Ectodermal cell (in vitro differentiated cells): ENCODE results near the gene HIVEP1.

ENCODE experiments used
- H3K27ac ChIP-seq: 2 replicates; pipeline ENCODE4 v1.7.0; 2013; ENCODE audit warnings: mild to moderate bottlenecking, low read depth, low read length; ENCODE audit not compliant: insufficient read depth, poor library complexity, severe bottlenecking
- H3K27me3 ChIP-seq: 2 replicates; pipeline ENCODE4 v1.7.0; 2013; ENCODE audit warnings: mild to moderate bottlenecking, low read length; ENCODE audit not compliant: insufficient read depth, control insufficient read depth, poor library complexity, severe bottlenecking
- H3K36me3 ChIP-seq: one replicate; pipeline ENCODE4 v1.7.0; 2013; ENCODE audit warnings: low read length; ENCODE audit not compliant: control insufficient read depth, insufficient read depth
- H3K4me1 ChIP-seq: one replicate; pipeline ENCODE4 v1.7.0; 2013; ENCODE audit warnings: low read length; ENCODE audit not compliant: control insufficient read depth, insufficient read depth
- H3K4me3 ChIP-seq: 2 replicates; pipeline ENCODE4 v1.7.0; 2013; ENCODE audit warnings: low read depth, low read length, control low read depth; ENCODE audit not compliant: insufficient read depth
- H3K9me3 ChIP-seq: 2 replicates; pipeline ENCODE4 v1.7.0; 2013; ENCODE audit warnings: mild to moderate bottlenecking, low read length, moderate library complexity; ENCODE audit not compliant: control insufficient read depth
- WGBS, 2 experiments: methylation state at CpG; one replicate each; pipeline ENCODE4 v1.1.7; 2013; ENCODE audit warnings: missing lambda C conversion rate in 2 of 2; 5-methylcytosine and 5-hydroxymethylcytosine counted together

The HIVEP1 gene

DNA sequence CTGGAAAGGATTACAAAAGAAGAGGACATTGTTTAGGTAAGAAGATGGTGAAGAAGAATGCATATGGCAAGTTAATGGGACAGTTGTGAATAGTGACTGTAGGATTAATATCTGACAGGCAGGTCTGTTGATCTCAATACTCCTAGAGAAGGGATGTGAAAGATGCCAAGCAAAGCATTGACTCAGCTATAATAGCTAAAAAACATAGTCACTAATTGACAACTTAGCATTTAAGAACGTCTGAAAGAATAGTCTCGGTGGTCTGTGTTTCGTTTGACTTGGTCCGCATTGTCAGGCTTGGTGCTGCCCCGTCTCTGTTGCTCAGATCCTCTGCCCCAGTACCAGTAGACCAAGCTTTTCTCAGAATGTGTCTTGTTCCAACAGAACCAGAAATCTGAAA lies 65.9 kb downstream of the HIVEP1 start:
- Histone ChIP-seq H3K4me1 (no peaks in the 10 kb centered on the region), H3K4me3 (no peak overlapping the region), H3K36me3 (no peaks in the 10 kb centered on the region), H3K27ac (no peak overlapping the region), H3K9me3 (no peaks in the 10 kb centered on the region), H3K27me3 (no peaks in the 10 kb centered on the region)
- 97 to 99% methylated on average over 5 of the region's 5 CpGs for WGBS, 2 experiments

DNA sequence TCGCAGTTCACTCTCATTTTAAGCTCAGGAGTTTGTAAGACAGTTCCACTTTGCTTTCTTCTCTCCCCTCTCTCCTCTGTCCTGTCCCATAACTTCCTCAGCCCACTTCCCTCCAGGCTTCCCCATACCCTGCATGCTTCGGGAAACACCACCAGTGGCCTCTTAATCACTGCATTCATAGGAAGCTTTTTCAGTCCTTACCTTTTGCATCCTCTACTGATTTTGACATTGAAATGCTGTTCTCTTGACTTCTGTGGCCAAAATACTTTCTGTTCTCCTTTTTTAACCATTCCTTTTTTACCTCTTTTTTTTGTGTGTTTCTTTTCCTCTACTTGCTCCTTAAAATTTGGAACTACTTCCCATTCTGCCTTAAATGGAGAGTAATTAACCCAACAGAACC lies 69.7 kb downstream of the HIVEP1 start:
- H3K4me1 ChIP-seq: peaks cover 9% of the 10 kb centered on the region
- H3K36me3 ChIP-seq: no peaks in the 10 kb centered on the region
- WGBS, 2 experiments: 63 to 66% methylated on average over 2 of the region's 2 CpGs
- H3K27ac ChIP-seq: no peak overlapping the region
- H3K4me3 ChIP-seq: no peak overlapping the region
- no peaks in the 10 kb centered on the region for H3K9me3 ChIP-seq
- no peaks in the 10 kb centered on the region for H3K27me3 ChIP-seq

DNA sequence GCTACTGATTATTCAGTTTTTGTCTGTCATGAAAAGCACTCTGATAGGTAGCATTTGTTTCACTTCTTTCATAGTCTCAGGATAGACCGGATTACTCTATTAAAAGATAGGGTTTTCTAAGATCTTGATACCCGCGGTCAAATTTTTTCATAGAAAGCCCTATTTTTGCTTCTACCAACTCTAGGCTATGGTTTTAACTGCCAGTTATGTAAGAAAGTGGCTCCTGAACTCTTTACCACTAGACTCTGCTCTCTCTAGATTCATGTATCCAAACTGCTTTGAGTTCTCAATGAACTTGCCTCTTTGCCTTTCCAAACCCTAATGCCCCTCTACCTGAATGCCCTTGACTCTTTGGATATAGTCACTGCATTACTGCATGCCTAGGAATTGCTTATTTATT lies 70.3 kb downstream of the HIVEP1 start:
- Histone ChIP-seq H3K4me3 (no peak overlapping the region), H3K4me1 (peaks cover 9% of the 10 kb centered on the region), H3K27ac (no peak overlapping the region), H3K27me3 (no peaks in the 10 kb centered on the region), H3K9me3 (no peaks in the 10 kb centered on the region), H3K36me3 (no peaks in the 10 kb centered on the region)
- WGBS, 2 experiments: 98 to 100% methylated on average over 3 of the region's 3 CpGs

DNA sequence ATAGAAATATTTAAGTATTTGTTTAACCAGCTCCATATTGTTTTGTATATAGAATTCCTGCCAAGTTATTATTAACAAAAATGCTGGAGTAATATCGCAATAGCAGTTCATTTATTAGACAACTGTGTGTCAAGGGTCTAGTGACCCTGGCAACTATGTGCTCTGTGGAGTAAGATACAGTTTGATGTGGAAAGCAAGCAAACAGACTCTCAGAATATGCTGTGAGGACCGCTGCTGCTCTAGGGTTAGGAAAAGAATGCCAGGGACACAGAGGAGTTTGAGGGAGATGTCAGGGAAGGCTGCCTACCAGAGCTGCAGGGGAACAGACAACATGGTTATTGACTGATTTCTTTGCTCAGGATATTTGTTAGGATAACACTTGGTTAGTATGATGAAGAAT lies 71.2 kb downstream of the HIVEP1 start:
- Histone ChIP-seq H3K4me1 (peaks cover 9% of the 10 kb centered on the region), H3K4me3 (no peak overlapping the region), H3K36me3 (no peaks in the 10 kb centered on the region), H3K27me3 (no peaks in the 10 kb centered on the region), H3K27ac (no peak overlapping the region), H3K9me3 (no peaks in the 10 kb centered on the region)
- WGBS, 2 experiments: 87 to 93% methylated on average over 2 of the region's 2 CpGs

DNA sequence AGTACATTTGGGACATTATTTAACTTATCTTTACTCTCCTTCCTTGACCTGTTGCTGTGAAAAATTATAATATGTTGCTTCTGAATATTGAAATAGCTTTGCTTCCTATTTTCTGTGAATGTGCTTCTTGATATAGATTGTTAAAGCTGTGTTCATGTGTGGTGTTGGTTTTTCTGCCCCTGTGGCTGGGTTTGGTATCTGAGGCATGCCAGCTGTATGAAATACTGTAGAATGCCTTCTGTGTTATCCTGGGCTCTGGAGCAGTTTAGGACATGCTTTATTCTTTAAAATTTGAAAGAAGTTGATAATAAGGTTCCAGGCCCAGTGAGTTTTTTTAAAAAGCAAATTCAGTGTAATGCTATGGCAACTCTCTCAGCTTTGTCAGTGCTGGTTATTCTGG lies 71.7 kb downstream of the HIVEP1 start:
- no peaks in the 10 kb centered on the region for H3K9me3 ChIP-seq
- peaks cover 9% of the 10 kb centered on the region for H3K4me1 ChIP-seq
- H3K36me3 ChIP-seq: no peaks in the 10 kb centered on the region
- H3K27ac ChIP-seq: no peak overlapping the region
- no peaks in the 10 kb centered on the region for H3K27me3 ChIP-seq
- H3K4me3 ChIP-seq: no peak overlapping the region

DNA sequence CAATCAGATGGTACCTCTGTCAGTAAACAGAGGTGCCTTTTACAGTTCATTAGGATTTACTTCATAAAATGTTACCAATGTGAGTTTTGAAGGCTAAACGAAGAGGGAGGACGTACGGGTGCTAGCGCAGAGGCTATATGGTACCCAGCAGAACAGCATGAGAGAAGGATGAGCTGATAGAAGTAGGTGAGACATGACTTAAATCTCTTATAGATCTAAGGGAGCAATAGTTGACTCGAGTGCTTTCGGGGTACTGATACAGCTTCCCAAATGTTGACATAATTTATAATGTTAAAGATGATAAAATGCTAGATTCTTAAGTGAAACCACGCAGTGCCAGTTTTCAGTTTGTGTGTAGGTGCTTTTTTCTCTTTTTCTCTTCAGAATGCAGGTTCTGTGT lies 72.6 kb downstream of the HIVEP1 start:
- WGBS, 2 experiments: 74 to 77% methylated on average over 7 of the region's 7 CpGs
- no peaks in the 10 kb centered on the region for H3K36me3 ChIP-seq
- H3K9me3 ChIP-seq: no peaks in the 10 kb centered on the region
- no peak overlapping the region for H3K27ac ChIP-seq
- H3K4me1 ChIP-seq: peaks cover 9% of the 10 kb centered on the region
- H3K27me3 ChIP-seq: no peaks in the 10 kb centered on the region
- no peak overlapping the region for H3K4me3 ChIP-seq

DNA sequence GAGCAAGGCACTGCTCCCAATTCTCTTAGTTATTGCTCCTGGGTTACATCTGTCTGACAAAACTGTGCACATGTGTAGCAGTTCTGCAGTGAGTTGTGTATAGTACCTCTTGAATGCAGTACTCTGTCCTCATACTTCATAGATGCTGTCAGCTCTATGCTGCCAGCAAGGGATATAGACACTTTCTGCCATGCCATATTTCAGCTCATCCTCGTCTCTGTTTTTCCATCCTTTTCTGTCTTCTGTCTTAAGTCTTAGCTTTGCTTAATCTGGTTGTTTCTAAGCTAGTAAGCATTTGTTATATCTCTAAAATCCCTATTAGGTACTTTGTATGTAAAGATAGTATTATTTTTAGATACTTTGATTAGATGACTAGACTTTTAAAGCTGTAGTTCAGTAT lies 76.4 kb downstream of the HIVEP1 start:
- Histone ChIP-seq H3K36me3 (no peaks in the 10 kb centered on the region), H3K4me3 (no peak overlapping the region), H3K9me3 (no peaks in the 10 kb centered on the region), H3K27ac (no peak overlapping the region), H3K27me3 (no peaks in the 10 kb centered on the region), H3K4me1 (peaks cover 9% of the 10 kb centered on the region)
- 89% methylated on average over 1 of the region's 1 CpG; no CpG with 5 or more reads in 1 of the 2 experiments for WGBS, 2 experiments

DNA sequence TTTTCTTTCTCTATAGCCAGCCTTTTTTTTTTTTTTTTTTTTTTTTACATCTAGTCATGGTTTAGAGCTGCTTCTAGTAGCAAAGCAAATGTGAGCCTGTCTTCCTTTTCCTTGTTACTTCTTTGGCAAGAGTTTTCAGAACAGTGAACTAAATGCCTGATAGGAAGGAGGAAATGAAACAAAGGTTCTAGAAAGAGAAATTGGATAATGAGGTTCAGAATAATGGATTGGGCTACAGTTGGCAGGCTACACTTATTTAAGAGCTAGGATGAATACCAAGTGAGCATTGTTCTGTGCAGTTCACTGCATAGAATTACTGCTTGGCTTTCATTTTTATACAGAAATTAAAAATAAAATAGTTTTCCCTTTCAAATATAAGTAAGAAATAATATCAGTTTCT lies 78.6 kb downstream of the HIVEP1 start:
- no peak overlapping the region for H3K27ac ChIP-seq
- H3K27me3 ChIP-seq: no peaks in the 10 kb centered on the region
- H3K36me3 ChIP-seq: no peaks in the 10 kb centered on the region
- H3K4me1 ChIP-seq: no peaks in the 10 kb centered on the region
- H3K9me3 ChIP-seq: no peaks in the 10 kb centered on the region
- no peak overlapping the region for H3K4me3 ChIP-seq

DNA sequence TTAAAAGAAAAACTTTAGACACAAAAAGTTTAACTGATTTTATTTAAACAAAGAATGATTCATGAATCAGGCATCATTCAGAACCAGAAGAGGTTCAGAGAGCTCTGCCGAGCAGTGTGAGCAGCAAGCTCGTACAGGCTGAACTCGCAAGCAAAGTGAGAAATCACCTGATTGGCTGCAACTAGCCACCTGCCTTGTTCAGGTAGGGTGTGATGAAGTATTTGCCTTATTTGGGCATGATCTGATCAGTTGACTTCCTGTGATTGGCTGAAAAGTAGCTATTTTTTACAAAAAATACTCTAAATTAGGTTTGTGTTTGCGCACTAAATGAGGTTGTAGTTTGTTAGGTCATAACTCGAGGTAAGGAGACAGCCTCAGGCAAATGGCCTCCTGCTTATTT lies 80.7 kb downstream of the HIVEP1 start:
- no peaks in the 10 kb centered on the region for H3K27me3 ChIP-seq
- 97 to 99% methylated on average over 3 to 5 of the region's 5 CpGs for WGBS, 2 experiments
- H3K4me1 ChIP-seq: no peaks in the 10 kb centered on the region
- H3K27ac ChIP-seq: no peak overlapping the region
- no peaks in the 10 kb centered on the region for H3K36me3 ChIP-seq
- H3K9me3 ChIP-seq: no peaks in the 10 kb centered on the region
- no peak overlapping the region for H3K4me3 ChIP-seq

DNA sequence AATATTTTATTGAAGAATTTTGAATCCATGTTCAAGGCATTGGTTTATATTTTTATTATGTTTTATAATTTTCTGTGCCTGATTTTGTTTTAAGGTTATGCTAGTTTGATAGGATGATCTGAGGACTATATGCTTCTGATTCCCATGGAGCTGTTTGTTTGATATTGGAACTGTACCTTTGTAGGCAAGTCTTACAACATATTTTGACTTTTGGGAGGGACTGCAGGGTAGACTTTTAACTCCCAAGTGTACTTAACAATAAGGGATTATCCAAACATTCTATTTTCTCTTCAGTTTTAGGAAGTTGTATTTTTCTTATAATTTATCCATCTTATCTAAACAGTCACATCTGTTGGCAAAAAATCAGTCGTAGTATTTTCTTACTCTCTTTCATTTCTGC lies 82.6 kb downstream of the HIVEP1 start:
- no peaks in the 10 kb centered on the region for H3K27me3 ChIP-seq
- no peak overlapping the region for H3K4me3 ChIP-seq
- H3K36me3 ChIP-seq: no peaks in the 10 kb centered on the region
- no peaks in the 10 kb centered on the region for H3K4me1 ChIP-seq
- H3K27ac ChIP-seq: no peak overlapping the region
- no peaks in the 10 kb centered on the region for H3K9me3 ChIP-seq
- 100% methylated on average over 1 of the region's 1 CpG; no CpG with 5 or more reads in 1 of the 2 experiments for WGBS, 2 experiments

DNA sequence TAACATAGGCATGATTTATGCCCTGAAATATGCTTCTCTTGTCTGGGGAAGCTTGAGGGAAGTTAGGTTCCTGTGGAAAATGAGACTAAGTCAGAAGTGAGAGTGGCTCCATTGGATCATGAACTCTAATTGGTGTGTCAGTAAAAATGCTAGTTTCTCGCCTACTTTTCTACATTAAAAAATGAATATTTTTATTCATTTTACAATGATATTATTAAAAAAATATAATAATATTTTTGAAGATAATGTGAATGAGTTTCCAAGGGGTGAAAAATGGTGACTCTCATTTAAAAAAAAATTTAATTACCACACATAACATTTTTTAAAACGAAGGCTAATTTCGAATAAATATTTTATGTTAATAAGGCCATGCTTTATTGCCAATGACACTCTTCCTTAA lies 84.2 kb downstream of the HIVEP1 start:
- Histone ChIP-seq H3K9me3 (no peaks in the 10 kb centered on the region), H3K27ac (no peak overlapping the region), H3K36me3 (no peaks in the 10 kb centered on the region), H3K27me3 (no peaks in the 10 kb centered on the region), H3K4me3 (no peak overlapping the region), H3K4me1 (no peaks in the 10 kb centered on the region)
- WGBS, 2 experiments: no CpG with 5 or more reads among the region's 3 CpGs
